Osteoblast (primary cell): ENCODE measurements around the gene EPC1. TPM values are rescaled to one million over a fixed set of nuclear protein-coding genes. Genes with fewer than 3 reads are reported as not detected.
"Not testable (repeated sequence)": the region's sequence is repeated elsewhere in the genome, so short reads cannot be mapped to it uniquely, and the experiment has no call there.

ENCODE experiments used
- DNase-seq: peaks from one replicate; pipeline ENCODE4 v3.0.0; 2011; ENCODE audit warnings: low spot score, mixed read lengths; ENCODE audit not compliant: insufficient read length; ENCODE audit errors: missing footprints
- H2AFZ ChIP-seq: 2 replicates; pipeline ENCODE4 v1.6.0; 2011; ENCODE audit warnings: mild to moderate bottlenecking, low read length
- H3K27ac ChIP-seq: 2 replicates; pipeline ENCODE4 v1.5.1; 2011; ENCODE audit warnings: mild to moderate bottlenecking, low read depth, low read length, moderate library complexity
- H3K27me3 ChIP-seq: 2 replicates; pipeline ENCODE4 v1.6.0; 2012; ENCODE audit warnings: mild to moderate bottlenecking, control low read depth, inconsistent platforms, low read length, moderate library complexity; ENCODE audit not compliant: insufficient read depth
- H3K36me3 ChIP-seq: 2 replicates; pipeline ENCODE4 v1.5.1; 2011; ENCODE audit warnings: mild to moderate bottlenecking, low read length, control low read depth, moderate library complexity; ENCODE audit not compliant: insufficient read depth
- H3K4me1 ChIP-seq: 2 replicates; pipeline ENCODE4 v1.5.1; 2011; ENCODE audit warnings: mild to moderate bottlenecking, low read length, control low read depth, moderate library complexity; ENCODE audit not compliant: insufficient read depth
- H3K4me2 ChIP-seq: 2 replicates; pipeline ENCODE4 v1.6.0; 2011; ENCODE audit warnings: mild to moderate bottlenecking, low read length; ENCODE audit not compliant: insufficient read depth
- H3K4me3 ChIP-seq: fragments of 200-600 bp; sonication (generic); 3 replicates; pipeline ENCODE4 v1.5.1; 2012; ENCODE audit warnings: mild to moderate bottlenecking, low read length, inconsistent platforms; ENCODE audit not compliant: insufficient read depth
- H3K79me2 ChIP-seq: 2 replicates; pipeline ENCODE4 v1.6.0; 2012; ENCODE audit warnings: mild to moderate bottlenecking, low read length, control low read depth, inconsistent platforms; ENCODE audit not compliant: insufficient read depth
- H3K9me3 ChIP-seq: 2 replicates; pipeline ENCODE4 v1.5.1; 2011; ENCODE audit warnings: low read depth, low read length, control low read depth
- H4K20me1 ChIP-seq: 2 replicates; pipeline ENCODE4 v1.6.0; 2012; ENCODE audit warnings: mild to moderate bottlenecking, low read length, control low read depth; ENCODE audit not compliant: insufficient read depth
- CTCF ChIP-seq: IDR thresholded peaks from 2 replicates; pipeline ENCODE4 v1.5.1; 2011; ENCODE audit warnings: mild to moderate bottlenecking, low read depth, low read length, moderate library complexity; ENCODE audit errors: extremely low read depth
- total RNA-seq: library from RNA; depleted of rRNA; stranded (reverse); fragments of >200 nt; gene quantifications from 2 replicates; pipeline ENCODE4 v1.2.3, GENCODE V29; 2012

Gene EPC1
- total RNA-seq, 1 donor = 30.8 TPM

GRCh38 chr10:32232378-32232777, 114.6 kb downstream of the EPC1 start:
- H4K20me1 ChIP-seq = no peaks in the 10 kb centered on the region
- no peaks in the 10 kb centered on the region for H3K4me1 ChIP-seq
- no peaks in the 10 kb centered on the region for H3K9me3 ChIP-seq
- H3K27ac ChIP-seq = no peak overlapping the region
- H3K4me2 ChIP-seq = no peak overlapping the region
- H3K79me2 ChIP-seq = no peaks in the 10 kb centered on the region
- H3K4me3 ChIP-seq = no peak overlapping the region
- no peak overlapping the region for H2AFZ ChIP-seq
- H3K36me3 ChIP-seq = no peaks in the 10 kb centered on the region
- H3K27me3 ChIP-seq = no peaks in the 10 kb centered on the region
- DNase-seq = no peak
- no peak for TF ChIP-seq CTCF

GRCh38 chr10:32229788-32230187, 117.2 kb downstream of the EPC1 start:
- not testable (repeated sequence) for H3K27ac ChIP-seq, H3K9me3 ChIP-seq, H3K4me1 ChIP-seq, H3K4me3 ChIP-seq, H3K4me2 ChIP-seq, H3K27me3 ChIP-seq, H2AFZ ChIP-seq, H4K20me1 ChIP-seq, DNase-seq, H3K79me2 ChIP-seq, H3K36me3 ChIP-seq

GRCh38 chr10:32229170-32229569, 117.8 kb downstream of the EPC1 start:
- Histone ChIP-seq H3K79me2 (no peaks in the 10 kb centered on the region), H3K36me3 (no peaks in the 10 kb centered on the region), H4K20me1 (no peaks in the 10 kb centered on the region), H3K4me2 (no peak overlapping the region), H3K4me3 (no peak overlapping the region), H3K4me1 (no peaks in the 10 kb centered on the region), H2AFZ (no peak overlapping the region), H3K27me3 (no peaks in the 10 kb centered on the region), H3K27ac (no peak overlapping the region), H3K9me3 (no peaks in the 10 kb centered on the region)
- TF ChIP-seq CTCF = no peak
- no peak for DNase-seq

GRCh38 chr10:32227802-32228201, 119.2 kb downstream of the EPC1 start:
- no peak for DNase-seq
- Histone ChIP-seq H3K27ac (no peak overlapping the region), H3K36me3 (no peaks in the 10 kb centered on the region), H2AFZ (peak overlapping the region; percentile 44), H3K4me2 (no peak overlapping the region), H3K4me1 (no peaks in the 10 kb centered on the region), H4K20me1 (no peaks in the 10 kb centered on the region), H3K27me3 (no peaks in the 10 kb centered on the region), H3K4me3 (no peak overlapping the region), H3K9me3 (no peaks in the 10 kb centered on the region), H3K79me2 (no peaks in the 10 kb centered on the region)
- TF ChIP-seq CTCF = no peak

- TF ChIP-seq CTCF = no peak
- no peak for DNase-seq
- Histone ChIP-seq H2AFZ (no peak overlapping the region), H3K36me3 (no peaks in the 10 kb centered on the region), H3K79me2 (no peaks in the 10 kb centered on the region), H3K9me3 (no peaks in the 10 kb centered on the region), H3K27ac (no peak overlapping the region), H4K20me1 (no peaks in the 10 kb centered on the region), H3K4me2 (no peak overlapping the region), H3K4me1 (no peaks in the 10 kb centered on the region), H3K4me3 (no peak overlapping the region), H3K27me3 (no peaks in the 10 kb centered on the region)
These were observed 120.3 kb downstream of the EPC1 start for GRCh38 chr10:32226624-32227023.
